H1 (cell line): ENCODE results near the gene BHMT2. TPM values are rescaled to one million over a fixed set of nuclear protein-coding genes. Genes with fewer than 3 reads are reported as not detected.

ENCODE experiments used
- CTCF ChIA-PET: fragments of 300-600 bp; sonication (Branson Sonifier 250); formaldehyde crosslinking; loops from one replicate; lab custom pipeline; 2021; ENCODE audit not compliant: partially characterized antibody; lab: Charles Lee
- POLR2A ChIA-PET: fragments of 300-600 bp; sonication (Branson Sonifier 250); formaldehyde crosslinking; loops from one replicate; lab custom pipeline; 2021; ENCODE audit warnings: inconsistent platforms; ENCODE audit not compliant: partially characterized antibody; lab: Charles Lee
- DNase-seq, 2 experiments: peaks; one replicate each; pipeline versions ENCODE4 v3.0.0 to v3.0.0-alpha.2; 2010 to 2022; ENCODE audit warnings: low spot score in 2 of 2, low read depth in 1 of 2, mixed read lengths in 1 of 2
- FAIRE-seq: peaks from 2 replicates; lab custom pipeline; 2011; peaks lifted over from hg19 to GRCh38; lab: Jason Lieb, UNC
- H2AFZ ChIP-seq: 2 replicates; pipeline ENCODE4 v1.8.1; 2012; ENCODE audit warnings: low read length, inconsistent platforms
- H2AK5ac ChIP-seq: 2 replicates; pipeline ENCODE4 v1.6.1; 2013; ENCODE audit warnings: low read depth, low read length
- H2BK120ac ChIP-seq: replicated peaks from 2 replicates; pipeline ENCODE3; 2013; ENCODE audit warnings: low read depth, low read length, inconsistent platforms
- H2BK12ac ChIP-seq: 2 replicates; pipeline ENCODE4 v1.6.1; 2013; ENCODE audit warnings: low read depth, low read length
- H2BK15ac ChIP-seq: 2 replicates; pipeline ENCODE4 v1.6.1; 2013; ENCODE audit warnings: low read length
- H2BK20ac ChIP-seq: 2 replicates; pipeline ENCODE4 v1.6.1; 2013; ENCODE audit warnings: low read length
- H2BK5ac ChIP-seq: 2 replicates; pipeline ENCODE4 v1.6.1; 2013; ENCODE audit warnings: low read depth, low read length
- H3K14ac ChIP-seq: 2 replicates; pipeline ENCODE4 v1.6.1; 2013; ENCODE audit warnings: inconsistent platforms; ENCODE audit not compliant: insufficient read length
- H3K18ac ChIP-seq: 2 replicates; pipeline ENCODE4 v1.6.1; 2013; ENCODE audit warnings: low read length; ENCODE audit errors: extremely low read depth
- H3K23ac ChIP-seq: 2 replicates; pipeline ENCODE4 v1.6.1; 2013; ENCODE audit warnings: inconsistent platforms; ENCODE audit not compliant: insufficient read length
- H3K23me2 ChIP-seq: 2 replicates; pipeline ENCODE4 v1.6.1; 2013; ENCODE audit warnings: low read depth, low read length
- H3K27ac ChIP-seq: 2 replicates; pipeline ENCODE4 v1.6.1; 2011; ENCODE audit warnings: low read depth, low read length, inconsistent platforms
- H3K27me3 ChIP-seq, 4 experiments: replicated peaks in 1 of 4; 1 replicate in 1 of 4; 2 replicates in 3 of 4; pipeline versions ENCODE4 v1.6.1 to v1.8.1; 2011 to 2013; ENCODE audit warnings: low read length in 3 of 4, mild to moderate bottlenecking in 3 of 4, inconsistent platforms in 2 of 4, mixed read lengths in 2 of 4, moderate library complexity in 1 of 4; ENCODE audit not compliant: control insufficient read depth in 3 of 4, insufficient read depth in 3 of 4; ENCODE audit errors: extremely low read depth in 1 of 4
- H3K36me3 ChIP-seq, 4 experiments: 2 replicates each; pipeline versions ENCODE4 v1.6.1 to v1.8.1; 2011 to 2013; ENCODE audit warnings: mild to moderate bottlenecking in 4 of 4, low read length in 3 of 4, moderate library complexity in 2 of 4, control low read depth in 1 of 4, inconsistent platforms in 1 of 4; ENCODE audit not compliant: insufficient read depth in 4 of 4, control insufficient read depth in 2 of 4
- H3K4ac ChIP-seq: replicated peaks from 2 replicates; pipeline ENCODE3; 2013; ENCODE audit warnings: low read length, low read depth, mixed read lengths, inconsistent platforms; ENCODE audit not compliant: insufficient read length
- H3K4me1 ChIP-seq, 4 experiments: replicated peaks in 1 of 4; 1 replicate in 1 of 4; 2 replicates in 3 of 4; pipeline versions ENCODE4 v1.6.1 to v1.8.1; 2011 to 2013; ENCODE audit warnings: low read length in 3 of 4, inconsistent platforms in 2 of 4, mixed read lengths in 1 of 4; ENCODE audit not compliant: insufficient read depth in 4 of 4, control insufficient read depth in 3 of 4
- H3K4me2 ChIP-seq, 2 experiments: 2 replicates each; pipeline versions ENCODE4 v1.6.1 to v1.8.1; 2011 to 2013; ENCODE audit warnings: low read depth in 2 of 2, low read length in 2 of 2, control low read depth in 1 of 2, inconsistent platforms in 1 of 2, mild to moderate bottlenecking in 1 of 2; ENCODE audit not compliant: insufficient read depth in 1 of 2
- H3K4me3 ChIP-seq, 4 experiments: fragments of 200-600, 300-600 bp in 1 of 4; sonication (generic), shearing (Covaris generic), sonication (Bioruptor Twin) in 1 of 4; 2 replicates each; pipeline versions ENCODE4 v1.5.1 to v1.8.1; 2011 to 2016; ENCODE audit warnings: low read length in 4 of 4, low read depth in 3 of 4, control low read depth in 2 of 4, inconsistent platforms in 2 of 4, mild to moderate bottlenecking in 2 of 4, mixed read lengths in 1 of 4, moderate library complexity in 1 of 4; ENCODE audit not compliant: insufficient read depth in 2 of 4; ENCODE audit errors: extremely low read depth in 1 of 4
- H3K56ac ChIP-seq: replicated peaks from 2 replicates; pipeline ENCODE3; 2013; ENCODE audit warnings: low read depth, mild to moderate bottlenecking, mixed read lengths, low read length, inconsistent platforms; ENCODE audit not compliant: insufficient read length
- H3K79me1 ChIP-seq: 2 replicates; pipeline ENCODE4 v1.6.1; 2013; ENCODE audit warnings: low read depth, low read length, control low read depth
- H3K79me2 ChIP-seq, 2 experiments: 2 replicates each; pipeline versions ENCODE4 v1.6.1 to v1.8.1; 2012 to 2013; ENCODE audit warnings: low read length in 2 of 2, mild to moderate bottlenecking in 2 of 2, inconsistent platforms in 1 of 2; ENCODE audit not compliant: insufficient read depth in 2 of 2, control insufficient read depth in 1 of 2
- H3K9ac ChIP-seq, 4 experiments: replicated peaks in 1 of 4; 1 replicate in 1 of 4; 2 replicates in 3 of 4; pipeline versions ENCODE4 v1.6.1 to v1.8.1; 2011 to 2013; ENCODE audit warnings: low read depth in 3 of 4, low read length in 3 of 4, control low read depth in 2 of 4, mild to moderate bottlenecking in 2 of 4, moderate library complexity in 2 of 4, inconsistent platforms in 1 of 4; ENCODE audit errors: extremely low read depth in 1 of 4
- H3K9me3 ChIP-seq, 2 experiments: 2 replicates each; pipeline versions ENCODE4 v1.6.1 to v1.8.1; 2012 to 2013; ENCODE audit warnings: mild to moderate bottlenecking in 2 of 2, moderate library complexity in 2 of 2, control low read depth in 1 of 2, inconsistent platforms in 1 of 2, low read depth in 1 of 2, low read length in 1 of 2, mixed read lengths in 1 of 2; ENCODE audit not compliant: insufficient read depth in 2 of 2
- H4K20me1 ChIP-seq, 2 experiments: replicated peaks in 1 of 2; 2 replicates each; pipeline versions ENCODE3 to v1.8.1; 2011 to 2013; ENCODE audit warnings: inconsistent platforms in 2 of 2, low read length in 2 of 2, mild to moderate bottlenecking in 1 of 2; ENCODE audit not compliant: insufficient read depth in 2 of 2, control insufficient read depth in 1 of 2
- H4K5ac ChIP-seq: 2 replicates; pipeline ENCODE4 v1.6.1; 2013; ENCODE audit warnings: low read length, low read depth, mixed read lengths, inconsistent platforms; ENCODE audit not compliant: insufficient read length
- H4K8ac ChIP-seq: 2 replicates; pipeline ENCODE4 v1.8.0; 2013; ENCODE audit warnings: mild to moderate bottlenecking, moderate library complexity, low read length, inconsistent platforms; ENCODE audit not compliant: insufficient read depth; ENCODE audit errors: extremely low read depth
- H4K91ac ChIP-seq: replicated peaks from 2 replicates; pipeline ENCODE3; 2013; ENCODE audit warnings: low read length, mixed read lengths, inconsistent platforms; ENCODE audit not compliant: insufficient read length
- CBX8 ChIP-seq: fragments of 300-800, 300-1000 bp; sonication (generic); IDR thresholded peaks from 2 replicates; pipeline ENCODE4 v1.7.1; 2016; ENCODE audit warnings: low read depth, low read length, borderline replicate concordance
- CEBPB ChIP-seq: IDR thresholded peaks from 2 replicates; pipeline ENCODE4 v1.6.1; 2012; ENCODE audit warnings: low read depth, low read length
- CHD2 ChIP-seq: IDR thresholded peaks from 2 replicates; pipeline ENCODE4 v1.6.1; 2012; ENCODE audit warnings: low read length, improper control_type of control experiment
- EZH2 ChIP-seq: fragments of 200-600 bp; sonication (generic); IDR thresholded peaks from 2 replicates; pipeline ENCODE4 v1.7.1; 2012; ENCODE audit warnings: low read depth, mild to moderate bottlenecking, moderate library complexity, low read length, inconsistent platforms; ENCODE audit not compliant: severe bottlenecking
- JUN ChIP-seq: IDR thresholded peaks from 2 replicates; pipeline ENCODE4 v1.6.1; 2011; ENCODE audit warnings: low read depth, mild to moderate bottlenecking, improper control_type of control experiment, low read length
- JUND ChIP-seq: IDR thresholded peaks from 2 replicates; pipeline ENCODE4 v1.6.1; 2011; ENCODE audit warnings: mild to moderate bottlenecking, improper control_type of control experiment, low read length
- KDM1A ChIP-seq: fragments of 200-600, 300-600 bp; sonication (generic); IDR thresholded peaks from 2 replicates; pipeline ENCODE4 v1.7.1; 2016; ENCODE audit warnings: mild to moderate bottlenecking, low read length, borderline replicate concordance
- SAP30 ChIP-seq: fragments of 300-600 bp; sonication (generic); IDR thresholded peaks from 2 replicates; pipeline ENCODE4 v1.7.1; 2012; ENCODE audit warnings: low read length, moderate library complexity, mild to moderate bottlenecking, inconsistent platforms; ENCODE audit not compliant: insufficient read depth, insufficient replicate concordance
- SUZ12 ChIP-seq: fragments of 200-600 bp; sonication (generic); IDR thresholded peaks from 2 replicates; pipeline ENCODE4 v1.6.1; 2012; ENCODE audit warnings: mild to moderate bottlenecking, inconsistent platforms, low read length, moderate library complexity, mixed read lengths
- TBP ChIP-seq: IDR thresholded peaks from 2 replicates; pipeline ENCODE4 v1.6.1; 2011; ENCODE audit warnings: low read depth, low read length, improper control_type of control experiment
- WGBS, 2 experiments: shearing (Covaris generic) in 1 of 2; methylation state at CpG; one replicate each; pipeline versions ENCODE4 v1.1.6 to v1.1.7; 2013 to 2015; ENCODE audit warnings: low lambda C conversion rate in 2 of 2, mixed read lengths in 2 of 2, inconsistent platforms in 1 of 2, low coverage in 1 of 2, missing lambda C conversion rate in 1 of 2; ENCODE audit not compliant: insufficient replicate concordance in 2 of 2, insufficient coverage in 1 of 2, insufficient read length in 1 of 2; ENCODE audit errors: extremely low coverage in 1 of 2, missing lambda C conversion rate in 1 of 2; 5-methylcytosine and 5-hydroxymethylcytosine counted together
- polyA plus RNA-seq, 7 experiments: library from polyadenylated mRNA; depleted of rRNA in 3 of 7; stranded (reverse) in 5 of 7; unstranded in 2 of 7; fragments of >200 nt in 5 of 7; fragments of 200-250 nt in 2 of 7; gene quantifications; 1 replicate in 5 of 7; 2 replicates in 1 of 7; 4 replicates in 1 of 7; pipeline versions ENCODE4 v1.2.1 to v1.2.3, GENCODE V29; 2011 to 2013; ENCODE audit warnings: missing spikeins in 2 of 7, mixed read lengths in 2 of 7
- total RNA-seq: library from RNA; stranded (reverse); fragmentation: NEBNext Ultra II Directional; extraction: Animal tissue kit (Norgen Biotek cat#: 25700); gene quantifications from 2 replicates; pipeline ENCODE4 v1.2.1, GENCODE V29; 2021

Gene BHMT2
- total and polyA plus RNA-seq, 2 of the 8 experiments (the other 6 are each of a cell fraction or from before 2014, with no cell fraction given) = 0.11 TPM; not detected in 1

GRCh38 chr5:79050498-79050897 is 19.1 kb upstream of the BHMT2 start:
- TF ChIP-seq CEBPB (no peak), SUZ12 (no peak), JUN (no peak), KDM1A (no peak), SAP30 (no peak), JUND (no peak), CBX8 (no peak), TBP (no peak), EZH2 (no peak), CHD2 (no peak)
- H3K27ac ChIP-seq = no peak overlapping the region
- FAIRE-seq = no peak
- POLR2A ChIA-PET = no interaction called here
- H3K23ac ChIP-seq = no peak overlapping the region
- no peak overlapping the region for H3K4me2 ChIP-seq
- H3K27me3 ChIP-seq = no peaks in the 10 kb centered on the region
- H3K9ac ChIP-seq = no peak overlapping the region
- H4K5ac ChIP-seq = no peak overlapping the region
- no peak overlapping the region for H3K4me3 ChIP-seq
- CTCF ChIA-PET = interaction anchor here (0.7 kb wide), 1 partner anchor 579 kb away, joined by 4 read pairs; no protein-coding TSS in a partner anchor
- no peak overlapping the region for H3K14ac ChIP-seq
- no peak overlapping the region for H3K56ac ChIP-seq
- no peak overlapping the region for H2BK15ac ChIP-seq
- no peaks in the 10 kb centered on the region for H3K79me1 ChIP-seq
- no peak overlapping the region for H3K4ac ChIP-seq
- no peaks in the 10 kb centered on the region for H3K4me1 ChIP-seq
- DNase-seq = no peak
- no peak overlapping the region for H4K8ac ChIP-seq
- H4K20me1 ChIP-seq = no peaks in the 10 kb centered on the region
- H3K18ac ChIP-seq = no peak overlapping the region
- no peaks in the 10 kb centered on the region for H3K23me2 ChIP-seq
- no peak overlapping the region for H2AK5ac ChIP-seq
- no peak overlapping the region for H2BK20ac ChIP-seq
- H4K91ac ChIP-seq = no peak overlapping the region
- H3K79me2 ChIP-seq = no peaks in the 10 kb centered on the region
- H3K9me3 ChIP-seq = no peaks in the 10 kb centered on the region
- H3K36me3 ChIP-seq = no peaks in the 10 kb centered on the region
- no peak overlapping the region for H2AFZ ChIP-seq
- WGBS, 2 experiments = 97% methylated on average over 3 of the region's 3 CpGs; no CpG with 5 or more reads in 1 of the 2 experiments
- H2BK5ac ChIP-seq = no peak overlapping the region
- no peak overlapping the region for H2BK12ac ChIP-seq
- H2BK120ac ChIP-seq = no peak overlapping the region
